Measurements from ENCODE around the gene MIEN1.

MIEN1 gene

GRCh38 chr17:39745335-39746144 is 15.2 kb upstream of the MIEN1 start:
- Histone ChIP-seq H3K4me1 (ENCODE audit: low read length) (no peaks in the 10 kb centered on the region), H3K4me2 (ENCODE audit: low read length) (no peak overlapping the region), H3K4me3 (ENCODE audit: low read length) (no peak overlapping the region), H4K20me1 (ENCODE audit: insufficient read depth, low read length) (no peaks in the 10 kb centered on the region), H3K9me3 (ENCODE audit: insufficient read depth, low read length) (no peaks in the 10 kb centered on the region), H2AFZ (ENCODE audit: low read depth, low read length) (no peak overlapping the region), H3K79me2 (ENCODE audit: low read length) (no peaks in the 10 kb centered on the region), H3K27me3 (ENCODE audit: low read depth, low read length) (no peaks in the 10 kb centered on the region), H3K9ac (ENCODE audit: low read length) (no peak overlapping the region), H3K36me3 (replicated peaks; ENCODE audit: low read depth, low read length) (no peaks in the 10 kb centered on the region), H3K27ac (ENCODE audit: low read length) (no peak overlapping the region)
- no peak for TF ChIP-seq EZH2phosphoT487 (IDR thresholded peaks at IDR 0.05; ENCODE audit: low read depth)
- TF ChIP-seq, protein P1, sequence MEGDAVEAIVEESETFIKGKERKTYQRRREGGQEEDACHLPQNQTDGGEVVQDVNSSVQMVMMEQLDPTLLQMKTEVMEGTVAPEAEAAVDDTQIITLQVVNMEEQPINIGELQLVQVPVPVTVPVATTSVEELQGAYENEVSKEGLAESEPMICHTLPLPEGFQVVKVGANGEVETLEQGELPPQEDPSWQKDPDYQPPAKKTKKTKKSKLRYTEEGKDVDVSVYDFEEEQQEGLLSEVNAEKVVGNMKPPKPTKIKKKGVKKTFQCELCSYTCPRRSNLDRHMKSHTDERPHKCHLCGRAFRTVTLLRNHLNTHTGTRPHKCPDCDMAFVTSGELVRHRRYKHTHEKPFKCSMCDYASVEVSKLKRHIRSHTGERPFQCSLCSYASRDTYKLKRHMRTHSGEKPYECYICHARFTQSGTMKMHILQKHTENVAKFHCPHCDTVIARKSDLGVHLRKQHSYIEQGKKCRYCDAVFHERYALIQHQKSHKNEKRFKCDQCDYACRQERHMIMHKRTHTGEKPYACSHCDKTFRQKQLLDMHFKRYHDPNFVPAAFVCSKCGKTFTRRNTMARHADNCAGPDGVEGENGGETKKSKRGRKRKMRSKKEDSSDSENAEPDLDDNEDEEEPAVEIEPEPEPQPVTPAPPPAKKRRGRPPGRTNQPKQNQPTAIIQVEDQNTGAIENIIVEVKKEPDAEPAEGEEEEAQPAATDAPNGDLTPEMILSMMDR (IDR thresholded peaks at IDR 0.05; ENCODE audit: low read depth, low read length), result no peak

DNA sequence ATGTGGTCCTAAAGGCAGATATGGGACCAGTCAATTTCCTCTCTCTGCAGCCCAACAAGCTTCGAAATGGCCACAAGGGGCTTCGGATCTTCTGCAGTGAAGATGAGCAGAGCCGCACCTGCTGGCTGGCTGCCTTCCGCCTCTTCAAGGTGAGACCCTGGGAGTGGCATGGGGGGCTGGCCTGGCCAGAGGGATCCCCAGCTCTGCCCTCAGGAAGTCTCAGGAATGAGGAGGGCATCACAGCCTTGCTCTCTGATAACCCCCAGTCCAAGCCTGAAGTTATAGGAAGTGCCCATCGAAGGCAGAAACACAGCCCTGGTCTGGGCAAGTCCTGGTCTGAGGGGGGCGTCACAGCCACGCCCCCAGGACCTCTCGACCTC is 14.5 kb upstream of the MIEN1 start:
- H3K4me1 ChIP-seq (ENCODE audit: low read length), result peaks cover 5% of the 10 kb centered on the region
- no peak overlapping the region for H3K9ac ChIP-seq (ENCODE audit: low read length)
- no peak overlapping the region for H3K4me2 ChIP-seq (ENCODE audit: low read length)
- no peaks in the 10 kb centered on the region for H3K27me3 ChIP-seq (ENCODE audit: low read depth, low read length)
- H3K79me2 ChIP-seq (ENCODE audit: low read length), result no peaks in the 10 kb centered on the region
- H2AFZ ChIP-seq (ENCODE audit: low read depth, low read length), result no peak overlapping the region
- H3K9me3 ChIP-seq (ENCODE audit: insufficient read depth, low read length), result no peaks in the 10 kb centered on the region
- no peak for TF ChIP-seq EZH2phosphoT487 (IDR thresholded peaks at IDR 0.05; ENCODE audit: low read depth)
- TF ChIP-seq, protein P1 (IDR thresholded peaks at IDR 0.05; ENCODE audit: low read depth, low read length), result no peak
- H3K36me3 ChIP-seq (replicated peaks; ENCODE audit: low read depth, low read length), result no peaks in the 10 kb centered on the region
- no peaks in the 10 kb centered on the region for H4K20me1 ChIP-seq (ENCODE audit: insufficient read depth, low read length)
- H3K27ac ChIP-seq (ENCODE audit: low read length), result no peak overlapping the region
- H3K4me3 ChIP-seq (ENCODE audit: low read length), result no peak overlapping the region

GRCh38 chr17:39744075-39744835 is 13.9 kb upstream of the MIEN1 start:
- peaks cover 11% of the 10 kb centered on the region for H3K4me1 ChIP-seq (ENCODE audit: low read length)
- no peaks in the 10 kb centered on the region for H3K36me3 ChIP-seq (replicated peaks; ENCODE audit: low read depth, low read length)
- no peaks in the 10 kb centered on the region for H4K20me1 ChIP-seq (ENCODE audit: insufficient read depth, low read length)
- no peak overlapping the region for H2AFZ ChIP-seq (ENCODE audit: low read depth, low read length)
- H3K4me2 ChIP-seq (ENCODE audit: low read length), result no peak overlapping the region
- no peak overlapping the region for H3K4me3 ChIP-seq (ENCODE audit: low read length)
- H3K9ac ChIP-seq (ENCODE audit: low read length), result no peak overlapping the region
- no peaks in the 10 kb centered on the region for H3K27me3 ChIP-seq (ENCODE audit: low read depth, low read length)
- no peak overlapping the region for H3K27ac ChIP-seq (ENCODE audit: low read length)
- no peak for TF ChIP-seq EZH2phosphoT487 (IDR thresholded peaks at IDR 0.05; ENCODE audit: low read depth)
- TF ChIP-seq, protein P1 (IDR thresholded peaks at IDR 0.05; ENCODE audit: low read depth, low read length), result no peak
- H3K9me3 ChIP-seq (ENCODE audit: insufficient read depth, low read length), result no peaks in the 10 kb centered on the region
- no peaks in the 10 kb centered on the region for H3K79me2 ChIP-seq (ENCODE audit: low read length)

DNA sequence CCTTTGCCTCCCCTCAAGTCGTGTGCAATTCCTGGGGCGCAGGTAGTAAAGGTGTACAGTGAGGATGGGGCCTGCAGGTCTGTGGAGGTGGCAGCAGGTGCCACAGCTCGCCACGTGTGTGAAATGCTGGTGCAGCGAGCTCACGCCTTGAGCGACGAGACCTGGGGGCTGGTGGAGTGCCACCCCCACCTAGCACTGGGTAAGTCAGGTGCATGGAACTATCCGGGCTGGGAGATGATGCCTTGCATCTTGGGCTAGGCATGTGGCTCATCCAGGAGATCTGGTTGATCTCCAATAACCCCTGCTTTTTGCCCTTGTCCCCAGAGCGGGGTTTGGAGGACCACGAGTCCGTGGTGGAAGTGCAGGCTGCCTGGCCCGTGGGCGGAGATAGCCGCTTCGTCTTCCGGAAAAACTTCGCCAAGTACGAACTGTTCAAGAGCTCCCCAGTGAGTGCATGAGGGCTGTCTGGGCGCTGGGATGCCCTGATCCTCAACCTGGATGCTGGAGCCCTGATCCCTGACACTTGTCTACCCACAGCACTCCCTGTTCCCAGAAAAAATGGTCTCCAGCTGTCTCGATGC is 12.6 kb upstream of the MIEN1 start:
- H4K20me1 ChIP-seq (ENCODE audit: insufficient read depth, low read length), result no peaks in the 10 kb centered on the region
- no peaks in the 10 kb centered on the region for H3K36me3 ChIP-seq (replicated peaks; ENCODE audit: low read depth, low read length)
- no peak overlapping the region for H3K4me2 ChIP-seq (ENCODE audit: low read length)
- H3K27ac ChIP-seq (ENCODE audit: low read length), result no peak overlapping the region
- H3K9me3 ChIP-seq (ENCODE audit: insufficient read depth, low read length), result no peaks in the 10 kb centered on the region
- no peak overlapping the region for H3K9ac ChIP-seq (ENCODE audit: low read length)
- no peaks in the 10 kb centered on the region for H3K79me2 ChIP-seq (ENCODE audit: low read length)
- H2AFZ ChIP-seq (ENCODE audit: low read depth, low read length), result no peak overlapping the region
- TF ChIP-seq, protein P1 (IDR thresholded peaks at IDR 0.05; ENCODE audit: low read depth, low read length), result no peak
- TF ChIP-seq EZH2phosphoT487 (IDR thresholded peaks at IDR 0.05; ENCODE audit: low read depth), result no peak
- H3K4me1 ChIP-seq (ENCODE audit: low read length), result peaks cover 23% of the 10 kb centered on the region
- H3K4me3 ChIP-seq (ENCODE audit: low read length), result no peak overlapping the region
- H3K27me3 ChIP-seq (ENCODE audit: low read depth, low read length), result peaks cover 2% of the 10 kb centered on the region

Data from OCI-LY3 (cell line).